Endodermal cell (in vitro differentiated cells): Measurements from ENCODE around the gene NTRK3. TPM values are rescaled to one million over a fixed set of nuclear protein-coding genes. Genes with fewer than 3 reads are reported as not detected.

Experiments used
- DNase-seq: peaks from one replicate; pipeline ENCODE4 v3.0.0-alpha.2; 2017
- H3K27ac ChIP-seq: 2 replicates; pipeline ENCODE4 v1.5.1; 2013; ENCODE audit warnings: mild to moderate bottlenecking, low read depth, low read length, moderate library complexity
- H3K27me3 ChIP-seq: 2 replicates; pipeline ENCODE4 v1.6.1; 2013; ENCODE audit warnings: mild to moderate bottlenecking, low read length, moderate library complexity; ENCODE audit not compliant: insufficient read depth, control insufficient read depth, poor library complexity, severe bottlenecking
- H3K36me3 ChIP-seq: 2 replicates; pipeline ENCODE4 v1.7.0; 2013; ENCODE audit warnings: mild to moderate bottlenecking, low read length, moderate library complexity; ENCODE audit not compliant: control insufficient read depth, insufficient read depth
- H3K4me1 ChIP-seq: one replicate; pipeline ENCODE4 v1.7.0; 2013; ENCODE audit warnings: low read length; ENCODE audit not compliant: control insufficient read depth, insufficient read depth
- H3K4me3 ChIP-seq: 2 replicates; pipeline ENCODE4 v1.5.1; 2013; ENCODE audit warnings: mild to moderate bottlenecking, low read length, moderate library complexity
- H3K9ac ChIP-seq: 2 replicates; pipeline ENCODE4 v1.6.1; 2013; ENCODE audit warnings: mild to moderate bottlenecking, low read length, moderate library complexity; ENCODE audit not compliant: poor library complexity, severe bottlenecking; ENCODE audit errors: extremely low read depth
- H3K9me3 ChIP-seq: 2 replicates; pipeline ENCODE4 v1.6.1; 2013; ENCODE audit warnings: mild to moderate bottlenecking, low read length, moderate library complexity; ENCODE audit not compliant: control insufficient read depth
- H3K27ac Mint-ChIP-seq: 2 replicates; pipeline ENCODE4 v1.8.0; 2020; ENCODE audit warnings: mixed read lengths
- H3K27me3 Mint-ChIP-seq: 2 replicates; pipeline ENCODE4 v1.8.0; 2021; ENCODE audit warnings: mild to moderate bottlenecking, mixed read lengths; ENCODE audit not compliant: insufficient read depth
- H3K36me3 Mint-ChIP-seq: 2 replicates; pipeline ENCODE4 v1.8.0; 2020; ENCODE audit warnings: low read depth, mixed read lengths
- H3K4me1 Mint-ChIP-seq: 2 replicates; pipeline ENCODE4 v1.8.0; 2020; ENCODE audit warnings: mixed read lengths
- H3K4me3 Mint-ChIP-seq: 2 replicates; pipeline ENCODE4 v1.8.0; 2020; ENCODE audit warnings: mild to moderate bottlenecking, moderate library complexity, mixed read lengths
- H3K9me3 Mint-ChIP-seq: 2 replicates; pipeline ENCODE4 v1.8.0; 2020; ENCODE audit warnings: mild to moderate bottlenecking, mixed read lengths
- CTCF ChIP-seq: fragments of 200-600 bp; sonication (generic); conservative IDR thresholded peaks from 2 replicates; pipeline ENCODE4 v1.5.0; 2021; ENCODE audit warnings: antibody characterized with exemption, mild to moderate bottlenecking
- WGBS, 2 experiments: methylation state at CpG; one replicate each; pipeline versions ENCODE4 v1.1.5 to v1.1.7; 2013; ENCODE audit warnings: missing lambda C conversion rate in 2 of 2, mixed read lengths in 1 of 2; ENCODE audit not compliant: insufficient coverage in 1 of 2, insufficient read length in 1 of 2; 5-methylcytosine and 5-hydroxymethylcytosine counted together
- total RNA-seq, 2 donors: library from RNA; stranded (reverse); fragmentation: NEBNext Ultra II Directional in 1 of 2; extraction: Animal tissue kit (Norgen Biotek cat#: 25700) in 1 of 2; gene quantifications; 2 replicates in 1 of 2; 3 replicates in 1 of 2; pipeline ENCODE4 v1.2.1, GENCODE V29; 2021

NTRK3 gene
- total RNA-seq, 2 donors from 2014 or later: 0.11 to 0.86 TPM

- Mint-ChIP-seq H3K27ac (no peak overlapping the region), H3K27me3 (peaks cover 30% of the 10 kb centered on the region), H3K9me3 (peaks cover 2% of the 10 kb centered on the region), H3K4me1 (no peaks in the 10 kb centered on the region), H3K36me3 (no peaks in the 10 kb centered on the region), H3K4me3 (no peak overlapping the region)
- no peaks in the 10 kb centered on the region for H3K9me3 ChIP-seq
- DNase-seq: no peak
- WGBS, 2 experiments: no CpG with 5 or more reads among the region's 1 CpG
- no peaks in the 10 kb centered on the region for H3K36me3 ChIP-seq
- no peaks in the 10 kb centered on the region for H3K4me1 ChIP-seq
- no peak overlapping the region for H3K4me3 ChIP-seq
- no peak overlapping the region for H3K27ac ChIP-seq
- TF ChIP-seq CTCF: no peak
- H3K9ac ChIP-seq: no peak overlapping the region
- H3K27me3 ChIP-seq: peaks cover 13% of the 10 kb centered on the region
These were observed 375.5 kb downstream of the NTRK3 start for GRCh38 chr15:87881026-87881425.

- H3K27ac ChIP-seq: no peak overlapping the region
- Mint-ChIP-seq H3K36me3 (no peaks in the 10 kb centered on the region), H3K27me3 (peaks cover 40% of the 10 kb centered on the region), H3K4me3 (no peak overlapping the region), H3K4me1 (peaks cover 6% of the 10 kb centered on the region), H3K27ac (no peak overlapping the region), H3K9me3 (no peaks in the 10 kb centered on the region)
- 87 to 96% methylated on average over 2 to 5 of the region's 5 CpGs for WGBS, 2 experiments
- no peaks in the 10 kb centered on the region for H3K36me3 ChIP-seq
- H3K9ac ChIP-seq: no peak overlapping the region
- no peaks in the 10 kb centered on the region for H3K9me3 ChIP-seq
- no peaks in the 10 kb centered on the region for H3K4me1 ChIP-seq
- no peak for TF ChIP-seq CTCF
- H3K4me3 ChIP-seq: no peak overlapping the region
- DNase-seq: no peak
- peaks cover 18% of the 10 kb centered on the region for H3K27me3 ChIP-seq
These were observed 378.6 kb downstream of the NTRK3 start for GRCh38 chr15:87877822-87878542.

GRCh38 chr15:87877114-87877810, 379.3 kb downstream of the NTRK3 start:
- DNase-seq: no peak
- no peak overlapping the region for H3K4me3 Mint-ChIP-seq

More at GRCh38 chr15:87877114-87877810, 379.3 kb downstream of the NTRK3 start:
- Histone ChIP-seq H3K36me3 (no peaks in the 10 kb centered on the region), H3K9ac (no peak overlapping the region), H3K27me3 (peaks cover 24% of the 10 kb centered on the region), H3K27ac (no peak overlapping the region), H3K4me1 (no peaks in the 10 kb centered on the region), H3K4me3 (no peak overlapping the region), H3K9me3 (no peaks in the 10 kb centered on the region)
- Mint-ChIP-seq H3K4me1 (peaks cover 7% of the 10 kb centered on the region), H3K27me3 (peaks cover 47% of the 10 kb centered on the region), H3K27ac (no peak overlapping the region), H3K9me3 (no peaks in the 10 kb centered on the region), H3K36me3 (no peaks in the 10 kb centered on the region)
- WGBS, 2 experiments: 89 to 95% methylated on average over 3 to 4 of the region's 4 CpGs
- TF ChIP-seq CTCF: no peak
